CD14-positive monocyte (primary cell): ENCODE measurements around the gene GALNS. TPM values are rescaled to one million over a fixed set of nuclear protein-coding genes. Genes with fewer than 3 reads are reported as not detected.

ENCODE experiments used
- DNase-seq, 3 donors: peaks; one replicate each; pipeline ENCODE4 v3.0.0-alpha.2; 2011 to 2022
- H2AFZ ChIP-seq: 2 replicates; pipeline ENCODE4 v1.6.0; 2012; ENCODE audit warnings: mild to moderate bottlenecking, low read depth, low read length, inconsistent platforms; ENCODE audit not compliant: insufficient read depth, poor library complexity, severe bottlenecking
- H3K27ac ChIP-seq, 2 donors: 1 replicate in 1 of 2; 2 replicates in 1 of 2; pipeline ENCODE4 v1.5.1; 2012 to 2013; ENCODE audit warnings: low read length in 2 of 2, control low read depth in 1 of 2, inconsistent platforms in 1 of 2, low read depth in 1 of 2, mild to moderate bottlenecking in 1 of 2
- H3K27me3 ChIP-seq, 2 donors: one replicate each; pipeline versions ENCODE4 v1.6.0 to v1.6.1; 2011 to 2013; ENCODE audit warnings: low read length in 2 of 2; ENCODE audit not compliant: control insufficient read depth in 2 of 2, insufficient read depth in 2 of 2
- H3K36me3 ChIP-seq, 2 donors: replicated peaks in 1 of 2; 1 replicate in 1 of 2; 2 replicates in 1 of 2; pipeline versions ENCODE4 v1.5.1 to v1.6.1; 2012 to 2013; ENCODE audit warnings: low read length in 2 of 2, control low read depth in 1 of 2, inconsistent platforms in 1 of 2, mild to moderate bottlenecking in 1 of 2; ENCODE audit not compliant: insufficient read depth in 2 of 2, control insufficient read depth in 1 of 2
- H3K4me1 ChIP-seq, 2 donors: 1 replicate in 1 of 2; 2 replicates in 1 of 2; pipeline versions ENCODE4 v1.5.1 to v1.6.1; 2012 to 2013; ENCODE audit warnings: low read length in 2 of 2, control low read depth in 1 of 2, inconsistent platforms in 1 of 2, mild to moderate bottlenecking in 1 of 2, moderate library complexity in 1 of 2; ENCODE audit not compliant: insufficient read depth in 2 of 2, control insufficient read depth in 1 of 2
- H3K4me2 ChIP-seq: replicated peaks from 2 replicates; pipeline ENCODE3; 2012; ENCODE audit warnings: low read length, moderate library complexity, mild to moderate bottlenecking; ENCODE audit not compliant: poor library complexity, severe bottlenecking; ENCODE audit errors: extremely low read depth
- H3K4me3 ChIP-seq, 3 experiments: fragments of 200-600 bp in 1 of 3; sonication (generic) in 1 of 3; replicated peaks in 1 of 3; 1 replicate in 2 of 3; 2 replicates in 1 of 3; pipeline ENCODE4 v1.5.1; 2011 to 2013; ENCODE audit warnings: low read length in 3 of 3, mild to moderate bottlenecking in 3 of 3, control low read depth in 2 of 3, low read depth in 2 of 3, inconsistent platforms in 1 of 3, moderate library complexity in 1 of 3
- H3K79me2 ChIP-seq: 2 replicates; pipeline ENCODE4 v1.6.0; 2012; ENCODE audit warnings: mild to moderate bottlenecking, control low read depth, inconsistent platforms, low read length, moderate library complexity; ENCODE audit not compliant: insufficient read depth
- H3K9ac ChIP-seq: 2 replicates; pipeline ENCODE4 v1.6.0; 2017; ENCODE audit warnings: low read length, mild to moderate bottlenecking; ENCODE audit not compliant: insufficient read depth, poor library complexity, severe bottlenecking
- H3K9me3 ChIP-seq, 2 donors: replicated peaks in 1 of 2; 1 replicate in 1 of 2; 2 replicates in 1 of 2; pipeline versions ENCODE4 v1.5.1 to v1.6.1; 2012 to 2013; ENCODE audit warnings: low read length in 2 of 2, control low read depth in 1 of 2; ENCODE audit not compliant: control insufficient read depth in 1 of 2, insufficient read depth in 1 of 2
- H4K20me1 ChIP-seq: 2 replicates; pipeline ENCODE4 v1.6.0; 2012; ENCODE audit warnings: mild to moderate bottlenecking, low read length, control low read depth, moderate library complexity; ENCODE audit not compliant: insufficient read depth
- H3K27ac Mint-ChIP-seq, 7 donors: one replicate each; pipeline ENCODE4 v1.8.0; 2020; ENCODE audit warnings: mild to moderate bottlenecking in 7 of 7, mixed read lengths in 7 of 7, moderate library complexity in 6 of 7, inconsistent platforms in 2 of 7
- H3K27me3 Mint-ChIP-seq, 3 donors: one replicate each; pipeline ENCODE4 v1.8.0; 2021 to 2022; ENCODE audit warnings: low read depth in 3 of 3, mild to moderate bottlenecking in 3 of 3, mixed read lengths in 3 of 3, moderate library complexity in 3 of 3, inconsistent platforms in 1 of 3
- H3K36me3 Mint-ChIP-seq, 2 donors: one replicate each; pipeline ENCODE4 v1.8.0; 2020; ENCODE audit warnings: mixed read lengths in 2 of 2, inconsistent platforms in 1 of 2, mild to moderate bottlenecking in 1 of 2
- H3K4me1 Mint-ChIP-seq: one replicate; pipeline ENCODE4 v1.8.0; 2020; ENCODE audit warnings: mild to moderate bottlenecking, mixed read lengths
- H3K4me3 Mint-ChIP-seq, 2 donors: one replicate each; pipeline ENCODE4 v1.8.0; 2020; ENCODE audit warnings: mild to moderate bottlenecking in 2 of 2, mixed read lengths in 2 of 2, moderate library complexity in 1 of 2
- H3K9me3 Mint-ChIP-seq, 7 donors: one replicate each; pipeline ENCODE4 v1.8.0; 2020 to 2022; ENCODE audit warnings: mixed read lengths in 7 of 7, mild to moderate bottlenecking in 6 of 7, moderate library complexity in 6 of 7, inconsistent platforms in 2 of 7
- WGBS: methylation state at CpG from one replicate; pipeline ENCODE4 v1.1.5; 2013; ENCODE audit warnings: missing lambda C conversion rate; ENCODE audit not compliant: insufficient coverage; 5-methylcytosine and 5-hydroxymethylcytosine counted together
- intact Hi-C, 2 donors: fragments of 100-400 bp; cut with micrococcal nuclease; formaldehyde crosslinking; loops; one replicate each; pipeline versions ENCODE4 v1.15.0 to v1.15.1; 2023
- polyA plus RNA-seq, 3 donors: library from polyadenylated mRNA; depleted of rRNA in 1 of 3; unstranded in 2 of 3; stranded (reverse) in 1 of 3; fragments of 300-500 nt in 2 of 3; fragments of >200 nt in 1 of 3; fragmentation: Illumina TruSeq in 2 of 3; gene quantifications; 1 replicate in 2 of 3; 2 replicates in 1 of 3; pipeline ENCODE4 v1.2.3, GENCODE V29; 2012 to 2021
- TF ChIP-seq, protein P1 (sequence below): fragments of 200-600 bp; IDR thresholded peaks from one replicate; pipeline ENCODE4 v1.8.0; 2022; ENCODE audit warnings: antibody characterized with exemption, mild to moderate bottlenecking

GALNS gene
- polyA plus RNA-seq, 3 donors: 20.2 to 34.4 (median 32.2) TPM

DNA sequence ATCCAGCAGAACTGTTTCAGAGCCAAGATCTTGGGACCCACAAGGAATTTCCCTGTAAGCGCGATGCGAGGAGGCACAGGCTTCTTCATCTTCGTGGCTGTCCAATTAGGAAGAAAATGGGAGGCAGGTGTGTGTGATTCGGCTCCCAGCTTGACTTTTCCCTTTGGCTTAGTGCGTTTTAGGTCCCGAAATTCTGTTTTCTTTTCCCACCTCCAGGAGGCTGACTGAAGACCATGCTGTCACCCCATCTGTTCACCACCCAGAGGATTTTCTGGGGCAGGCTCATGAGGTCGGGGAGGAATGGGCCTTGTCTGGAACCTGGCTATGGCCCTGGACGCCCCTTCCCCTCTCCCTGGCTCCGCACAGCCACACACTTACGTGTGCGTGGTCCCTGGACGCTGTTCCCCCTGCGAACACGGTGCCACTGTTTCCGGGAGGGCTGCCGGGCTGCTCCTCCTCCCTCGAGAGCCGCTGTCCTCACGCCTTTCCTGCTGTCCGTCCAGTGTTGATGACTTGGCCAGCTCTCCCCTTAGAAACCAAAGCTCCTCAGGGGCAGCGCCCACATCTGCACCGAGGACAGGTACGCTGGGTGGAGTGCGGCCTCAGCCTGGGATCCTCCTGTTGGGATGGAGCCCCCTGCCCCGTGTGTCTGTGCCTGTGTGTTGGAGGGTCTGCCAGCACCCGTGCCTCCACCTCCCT, 12.4 kb upstream of the GALNS start:
- Mint-ChIP-seq H3K4me3 (no peak overlapping the region), H3K27ac (no peak overlapping the region), H3K27me3 (peaks cover 21 to 42% (median 32%) of the 10 kb centered on the region in 3 donors), H3K9me3 (peaks cover 0 to 7% (median 0%) of the 10 kb centered on the region in 7 donors), H3K4me1 (peaks cover 9% of the 10 kb centered on the region), H3K36me3 (peaks cover 0 to 2% of the 10 kb centered on the region in 2 donors)
- H3K9me3 ChIP-seq: no peaks in the 10 kb centered on the region
- TF ChIP-seq, protein P1, sequence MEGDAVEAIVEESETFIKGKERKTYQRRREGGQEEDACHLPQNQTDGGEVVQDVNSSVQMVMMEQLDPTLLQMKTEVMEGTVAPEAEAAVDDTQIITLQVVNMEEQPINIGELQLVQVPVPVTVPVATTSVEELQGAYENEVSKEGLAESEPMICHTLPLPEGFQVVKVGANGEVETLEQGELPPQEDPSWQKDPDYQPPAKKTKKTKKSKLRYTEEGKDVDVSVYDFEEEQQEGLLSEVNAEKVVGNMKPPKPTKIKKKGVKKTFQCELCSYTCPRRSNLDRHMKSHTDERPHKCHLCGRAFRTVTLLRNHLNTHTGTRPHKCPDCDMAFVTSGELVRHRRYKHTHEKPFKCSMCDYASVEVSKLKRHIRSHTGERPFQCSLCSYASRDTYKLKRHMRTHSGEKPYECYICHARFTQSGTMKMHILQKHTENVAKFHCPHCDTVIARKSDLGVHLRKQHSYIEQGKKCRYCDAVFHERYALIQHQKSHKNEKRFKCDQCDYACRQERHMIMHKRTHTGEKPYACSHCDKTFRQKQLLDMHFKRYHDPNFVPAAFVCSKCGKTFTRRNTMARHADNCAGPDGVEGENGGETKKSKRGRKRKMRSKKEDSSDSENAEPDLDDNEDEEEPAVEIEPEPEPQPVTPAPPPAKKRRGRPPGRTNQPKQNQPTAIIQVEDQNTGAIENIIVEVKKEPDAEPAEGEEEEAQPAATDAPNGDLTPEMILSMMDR: no peak
- DNase-seq: no peak
- H3K27me3 ChIP-seq: peaks cover 0 to 19% of the 10 kb centered on the region in 2 donors
- H3K36me3 ChIP-seq: peaks cover 0 to under 1% of the 10 kb centered on the region in 2 donors
- no peaks in the 10 kb centered on the region for H3K79me2 ChIP-seq
- no peak overlapping the region for H3K27ac ChIP-seq
- intact Hi-C loops: no loop called here
- H3K9ac ChIP-seq: no peak overlapping the region
- no peak overlapping the region for H2AFZ ChIP-seq
- WGBS: 91% methylated on average over 20 of the region's 27 CpGs
- H3K4me1 ChIP-seq: peaks cover 0 to 11% of the 10 kb centered on the region in 2 donors
- no peak overlapping the region for H3K4me3 ChIP-seq
- H3K4me2 ChIP-seq: no peak overlapping the region
- peaks cover 30% of the 10 kb centered on the region for H4K20me1 ChIP-seq

DNA sequence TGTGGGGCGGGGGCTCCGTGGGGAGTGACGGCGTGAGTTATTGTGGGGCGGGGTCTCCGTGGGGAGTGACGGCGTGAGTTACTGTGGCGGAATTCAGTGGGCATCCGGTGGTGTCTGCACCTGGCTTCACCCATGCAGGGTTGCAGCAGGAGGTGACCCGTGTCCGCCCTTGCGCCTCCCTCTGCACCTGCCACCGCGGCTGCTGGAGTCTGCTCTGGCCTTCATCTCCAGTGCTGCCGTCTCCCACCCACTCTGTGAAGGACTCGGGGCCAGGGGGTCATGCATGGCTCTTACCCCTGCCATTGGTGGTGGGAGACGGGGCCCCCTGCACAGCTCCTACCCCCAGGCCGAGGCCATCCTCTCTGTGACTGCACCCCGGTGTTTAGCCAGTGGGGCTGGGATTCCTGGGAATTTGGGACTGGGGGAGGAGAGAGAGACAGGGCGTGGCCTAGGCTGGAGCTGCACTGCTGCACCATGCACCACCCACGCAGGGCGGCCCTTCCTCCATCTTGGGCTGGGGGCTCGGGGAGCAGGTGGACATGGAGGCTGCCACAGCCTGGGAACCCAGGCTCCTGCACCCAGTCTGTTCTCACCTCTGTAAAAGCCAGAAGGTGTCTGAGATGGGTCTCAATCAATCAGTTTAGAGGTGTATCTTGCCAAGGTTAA, 11.0 kb upstream of the GALNS start:
- Histone ChIP-seq H3K4me1 (peaks cover 0 to 11% of the 10 kb centered on the region in 2 donors), H3K9ac (no peak overlapping the region), H3K27ac (no peak overlapping the region), H3K4me2 (no peak overlapping the region), H4K20me1 (peaks cover 16% of the 10 kb centered on the region), H3K9me3 (no peaks in the 10 kb centered on the region), H3K4me3 (no peak overlapping the region), H3K36me3 (peaks cover 0 to 1% of the 10 kb centered on the region in 2 donors), H3K79me2 (no peaks in the 10 kb centered on the region), H2AFZ (no peak overlapping the region), H3K27me3 (peaks cover 0 to 19% of the 10 kb centered on the region in 2 donors)
- Mint-ChIP-seq H3K36me3 (peaks cover 4 to 5% of the 10 kb centered on the region in 2 donors), H3K27me3 (peaks cover 21 to 42% (median 29%) of the 10 kb centered on the region in 3 donors), H3K4me3 (no peak overlapping the region), H3K9me3 (peaks cover 0 to 7% (median 0%) of the 10 kb centered on the region in 7 donors), H3K27ac (no peak overlapping the region), H3K4me1 (peaks cover 9% of the 10 kb centered on the region)
- no peak for DNase-seq
- TF ChIP-seq, protein P1: no peak
- WGBS: 95% methylated on average over 17 of the region's 24 CpGs
- intact Hi-C loops: no loop called here
